HepG2 (cell line): ENCODE data around the gene CADM1. TPM values are rescaled to one million over a fixed set of nuclear protein-coding genes. Genes with fewer than 3 reads are reported as not detected.
A peak's percentile ranks its signal among the peaks of the same experiment; 100 is the strongest.

Source experiments
- CENPBD1 ChIP-seq: sonication (generic); formaldehyde crosslinking; IDR thresholded peaks from 2 replicates; pipeline ENCODE4 v1.8.0; 2022; ENCODE audit warnings: missing genetic modification reagents, low read depth, mild to moderate bottlenecking, borderline replicate concordance
- CSRNP1 ChIP-seq: sonication (generic); formaldehyde crosslinking; IDR thresholded peaks from 2 replicates; pipeline ENCODE4 v1.8.1; 2023; ENCODE audit warnings: mild to moderate bottlenecking, missing genetic modification reagents
- NFKBIZ ChIP-seq: IDR thresholded peaks from 2 replicates; pipeline ENCODE4 v1.6.1; 2018; ENCODE audit warnings: missing genetic modification reagents, missing compliant biosample characterization
- POLR2AphosphoS2 ChIP-seq: IDR thresholded peaks from 2 replicates; pipeline ENCODE4 v1.6.1; 2011; ENCODE audit warnings: low read depth, low read length, improper control_type of control experiment
- STAT5B ChIP-seq: sonication (generic); formaldehyde crosslinking; IDR thresholded peaks from 2 replicates; pipeline ENCODE4 v1.4.0; 2020; ENCODE audit warnings: missing genetic modification reagents
- ZNF274 ChIP-seq: sonication (generic); formaldehyde crosslinking; IDR thresholded peaks from 2 replicates; pipeline ENCODE4 v1.5.1; 2020; ENCODE audit warnings: mild to moderate bottlenecking, missing genetic modification reagents
- ZNF354B ChIP-seq: sonication (generic); formaldehyde crosslinking; IDR thresholded peaks from 2 replicates; pipeline ENCODE4 v1.8.0; 2022; ENCODE audit warnings: mild to moderate bottlenecking, missing genetic modification reagents
- ZNF496 ChIP-seq: sonication (generic); formaldehyde crosslinking; IDR thresholded peaks from 2 replicates; pipeline ENCODE4 v1.8.1; 2023; ENCODE audit warnings: mild to moderate bottlenecking, moderate library complexity, missing genetic modification reagents; ENCODE audit not compliant: insufficient replicate concordance
- ZNF652 ChIP-seq: IDR thresholded peaks from 2 replicates; pipeline ENCODE4 v1.6.1; 2016; ENCODE audit warnings: low read depth, borderline replicate concordance
- ZNF724P ChIP-seq: sonication (generic); formaldehyde crosslinking; IDR thresholded peaks from 2 replicates; pipeline ENCODE4 v1.8.0; 2022; ENCODE audit warnings: missing genetic modification reagents, borderline replicate concordance
- polyA plus RNA-seq, 8 experiments: library from polyadenylated mRNA; depleted of rRNA in 3 of 8; stranded (reverse) in 7 of 8; unstranded in 1 of 8; fragments of >200 nt; fragmentation: Illumina TruSeq in 4 of 8; extraction: Trizol in 4 of 8; gene quantifications; 2 replicates each; pipeline versions ENCODE4 v1.2.1 to v1.2.3, GENCODE V29; 2011 to 2016; ENCODE audit warnings: low read depth in 4 of 8, missing spikeins in 1 of 8, mixed read lengths in 1 of 8; ENCODE audit not compliant: insufficient read depth in 1 of 8
- total RNA-seq, 5 experiments: library from RNA; depleted of rRNA; stranded (reverse); fragments of >200 nt; fragmentation: Illumina TruSeq; extraction: Trizol; gene quantifications; 2 replicates each; pipeline ENCODE4 v1.2.3, GENCODE V29; 2016; ENCODE audit warnings: low read depth in 1 of 5
- TF ChIP-seq, protein P1 (sequence below): sonication (generic); formaldehyde crosslinking; IDR thresholded peaks from 2 replicates; pipeline ENCODE4 v1.4.0; 2020; ENCODE audit warnings: mild to moderate bottlenecking, missing genetic modification reagents, borderline replicate concordance
- TF ChIP-seq, protein P2 (sequence below): sonication (generic); formaldehyde crosslinking; IDR thresholded peaks from 2 replicates; pipeline ENCODE4 v1.5.0; 2020; ENCODE audit warnings: mild to moderate bottlenecking, missing genetic modification reagents
- TF ChIP-seq, protein P3 (sequence below): sonication (generic); formaldehyde crosslinking; IDR thresholded peaks from 2 replicates; pipeline ENCODE4 v1.4.0; 2020; ENCODE audit warnings: mild to moderate bottlenecking, missing genetic modification reagents, borderline replicate concordance
- TF ChIP-seq, protein P4 (sequence below): sonication (generic); formaldehyde crosslinking; IDR thresholded peaks from 2 replicates; pipeline ENCODE4 v1.5.1; 2020; ENCODE audit warnings: mild to moderate bottlenecking, missing genetic modification reagents, moderate library complexity

Gene CADM1
- total and polyA plus RNA-seq, 2 of the 13 experiments (the other 11 are each of a cell fraction or from before 2014, with no cell fraction given): 71.3 to 122 TPM

- TF ChIP-seq, protein P1, sequence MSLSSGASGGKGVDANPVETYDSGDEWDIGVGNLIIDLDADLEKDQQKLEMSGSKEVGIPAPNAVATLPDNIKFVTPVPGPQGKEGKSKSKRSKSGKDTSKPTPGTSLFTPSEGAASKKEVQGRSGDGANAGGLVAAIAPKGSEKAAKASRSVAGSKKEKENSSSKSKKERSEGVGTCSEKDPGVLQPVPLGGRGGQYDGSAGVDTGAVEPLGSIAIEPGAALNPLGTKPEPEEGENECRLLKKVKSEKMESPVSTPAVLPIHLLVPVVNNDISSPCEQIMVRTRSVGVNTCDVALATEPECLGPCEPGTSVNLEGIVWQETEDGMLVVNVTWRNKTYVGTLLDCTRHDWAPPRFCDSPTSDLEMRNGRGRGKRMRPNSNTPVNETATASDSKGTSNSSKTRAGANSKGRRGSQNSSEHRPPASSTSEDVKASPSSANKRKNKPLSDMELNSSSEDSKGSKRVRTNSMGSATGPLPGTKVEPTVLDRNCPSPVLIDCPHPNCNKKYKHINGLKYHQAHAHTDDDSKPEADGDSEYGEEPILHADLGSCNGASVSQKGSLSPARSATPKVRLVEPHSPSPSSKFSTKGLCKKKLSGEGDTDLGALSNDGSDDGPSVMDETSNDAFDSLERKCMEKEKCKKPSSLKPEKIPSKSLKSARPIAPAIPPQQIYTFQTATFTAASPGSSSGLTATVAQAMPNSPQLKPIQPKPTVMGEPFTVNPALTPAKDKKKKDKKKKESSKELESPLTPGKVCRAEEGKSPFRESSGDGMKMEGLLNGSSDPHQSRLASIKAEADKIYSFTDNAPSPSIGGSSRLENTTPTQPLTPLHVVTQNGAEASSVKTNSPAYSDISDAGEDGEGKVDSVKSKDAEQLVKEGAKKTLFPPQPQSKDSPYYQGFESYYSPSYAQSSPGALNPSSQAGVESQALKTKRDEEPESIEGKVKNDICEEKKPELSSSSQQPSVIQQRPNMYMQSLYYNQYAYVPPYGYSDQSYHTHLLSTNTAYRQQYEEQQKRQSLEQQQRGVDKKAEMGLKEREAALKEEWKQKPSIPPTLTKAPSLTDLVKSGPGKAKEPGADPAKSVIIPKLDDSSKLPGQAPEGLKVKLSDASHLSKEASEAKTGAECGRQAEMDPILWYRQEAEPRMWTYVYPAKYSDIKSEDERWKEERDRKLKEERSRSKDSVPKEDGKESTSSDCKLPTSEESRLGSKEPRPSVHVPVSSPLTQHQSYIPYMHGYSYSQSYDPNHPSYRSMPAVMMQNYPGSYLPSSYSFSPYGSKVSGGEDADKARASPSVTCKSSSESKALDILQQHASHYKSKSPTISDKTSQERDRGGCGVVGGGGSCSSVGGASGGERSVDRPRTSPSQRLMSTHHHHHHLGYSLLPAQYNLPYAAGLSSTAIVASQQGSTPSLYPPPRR: peak; percentile 47; the same call in 1 of the 2 replicates
- no peak for TF ChIP-seq ZNF652 (CRISPR knock-in tag)
- TF ChIP-seq, protein P2, sequence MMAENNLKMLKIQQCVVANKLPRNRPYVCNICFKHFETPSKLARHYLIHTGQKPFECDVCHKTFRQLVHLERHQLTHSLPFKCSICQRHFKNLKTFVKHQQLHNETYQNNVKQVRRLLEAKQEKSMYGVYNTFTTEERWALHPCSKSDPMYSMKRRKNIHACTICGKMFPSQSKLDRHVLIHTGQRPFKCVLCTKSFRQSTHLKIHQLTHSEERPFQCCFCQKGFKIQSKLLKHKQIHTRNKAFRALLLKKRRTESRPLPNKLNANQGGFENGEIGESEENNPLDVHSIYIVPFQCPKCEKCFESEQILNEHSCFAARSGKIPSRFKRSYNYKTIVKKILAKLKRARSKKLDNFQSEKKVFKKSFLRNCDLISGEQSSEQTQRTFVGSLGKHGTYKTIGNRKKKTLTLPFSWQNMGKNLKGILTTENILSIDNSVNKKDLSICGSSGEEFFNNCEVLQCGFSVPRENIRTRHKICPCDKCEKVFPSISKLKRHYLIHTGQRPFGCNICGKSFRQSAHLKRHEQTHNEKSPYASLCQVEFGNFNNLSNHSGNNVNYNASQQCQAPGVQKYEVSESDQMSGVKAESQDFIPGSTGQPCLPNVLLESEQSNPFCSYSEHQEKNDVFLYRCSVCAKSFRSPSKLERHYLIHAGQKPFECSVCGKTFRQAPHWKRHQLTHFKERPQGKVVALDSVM (CRISPR knock-in tag): no peak
- TF ChIP-seq CENPBD1: no peak
- TF ChIP-seq POLR2AphosphoS2: no peak
- TF ChIP-seq ZNF496 (CRISPR knock-in tag): no peak
- TF ChIP-seq CSRNP1: no peak
- no peak for TF ChIP-seq ZNF274 (CRISPR knock-in tag)
- no peak for TF ChIP-seq STAT5B (CRISPR knock-in tag)
- TF ChIP-seq NFKBIZ (CRISPR knock-in tag): no peak
- TF ChIP-seq, protein P3, sequence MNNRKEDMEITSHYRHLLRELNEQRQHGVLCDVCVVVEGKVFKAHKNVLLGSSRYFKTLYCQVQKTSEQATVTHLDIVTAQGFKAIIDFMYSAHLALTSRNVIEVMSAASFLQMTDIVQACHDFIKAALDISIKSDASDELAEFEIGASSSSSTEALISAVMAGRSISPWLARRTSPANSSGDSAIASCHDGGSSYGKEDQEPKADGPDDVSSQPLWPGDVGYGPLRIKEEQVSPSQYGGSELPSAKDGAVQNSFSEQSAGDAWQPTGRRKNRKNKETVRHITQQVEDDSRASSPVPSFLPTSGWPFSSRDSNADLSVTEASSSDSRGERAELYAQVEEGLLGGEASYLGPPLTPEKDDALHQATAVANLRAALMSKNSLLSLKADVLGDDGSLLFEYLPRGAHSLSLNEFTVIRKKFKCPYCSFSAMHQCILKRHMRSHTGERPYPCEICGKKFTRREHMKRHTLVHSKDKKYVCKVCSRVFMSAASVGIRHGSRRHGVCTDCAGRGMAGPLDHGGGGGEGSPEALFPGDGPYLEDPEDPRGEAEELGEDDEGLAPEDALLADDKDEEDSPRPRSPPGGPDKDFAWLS: no peak
- TF ChIP-seq, protein P4, sequence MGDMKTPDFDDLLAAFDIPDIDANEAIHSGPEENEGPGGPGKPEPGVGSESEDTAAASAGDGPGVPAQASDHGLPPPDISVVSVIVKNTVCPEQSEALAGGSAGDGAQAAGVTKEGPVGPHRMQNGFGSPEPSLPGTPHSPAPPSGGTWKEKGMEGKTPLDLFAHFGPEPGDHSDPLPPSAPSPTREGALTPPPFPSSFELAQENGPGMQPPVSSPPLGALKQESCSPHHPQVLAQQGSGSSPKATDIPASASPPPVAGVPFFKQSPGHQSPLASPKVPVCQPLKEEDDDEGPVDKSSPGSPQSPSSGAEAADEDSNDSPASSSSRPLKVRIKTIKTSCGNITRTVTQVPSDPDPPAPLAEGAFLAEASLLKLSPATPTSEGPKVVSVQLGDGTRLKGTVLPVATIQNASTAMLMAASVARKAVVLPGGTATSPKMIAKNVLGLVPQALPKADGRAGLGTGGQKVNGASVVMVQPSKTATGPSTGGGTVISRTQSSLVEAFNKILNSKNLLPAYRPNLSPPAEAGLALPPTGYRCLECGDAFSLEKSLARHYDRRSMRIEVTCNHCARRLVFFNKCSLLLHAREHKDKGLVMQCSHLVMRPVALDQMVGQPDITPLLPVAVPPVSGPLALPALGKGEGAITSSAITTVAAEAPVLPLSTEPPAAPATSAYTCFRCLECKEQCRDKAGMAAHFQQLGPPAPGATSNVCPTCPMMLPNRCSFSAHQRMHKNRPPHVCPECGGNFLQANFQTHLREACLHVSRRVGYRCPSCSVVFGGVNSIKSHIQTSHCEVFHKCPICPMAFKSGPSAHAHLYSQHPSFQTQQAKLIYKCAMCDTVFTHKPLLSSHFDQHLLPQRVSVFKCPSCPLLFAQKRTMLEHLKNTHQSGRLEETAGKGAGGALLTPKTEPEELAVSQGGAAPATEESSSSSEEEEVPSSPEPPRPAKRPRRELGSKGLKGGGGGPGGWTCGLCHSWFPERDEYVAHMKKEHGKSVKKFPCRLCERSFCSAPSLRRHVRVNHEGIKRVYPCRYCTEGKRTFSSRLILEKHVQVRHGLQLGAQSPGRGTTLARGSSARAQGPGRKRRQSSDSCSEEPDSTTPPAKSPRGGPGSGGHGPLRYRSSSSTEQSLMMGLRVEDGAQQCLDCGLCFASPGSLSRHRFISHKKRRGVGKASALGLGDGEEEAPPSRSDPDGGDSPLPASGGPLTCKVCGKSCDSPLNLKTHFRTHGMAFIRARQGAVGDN (CRISPR knock-in tag): no peak
- no peak for TF ChIP-seq ZNF354B (CRISPR knock-in tag)
- no peak for TF ChIP-seq ZNF724P (CRISPR knock-in tag)
Measured at GRCh38 chr11:115357066-115357465, 147.1 kb downstream of the CADM1 start (continued).
